Muscle layer of duodenum (tissue), 2 donors: ENCODE data around the gene TCEANC2.
A peak's percentile ranks its signal among the peaks of the same experiment; 100 is the strongest.
"Not testable (repeated sequence)": the region's sequence is repeated elsewhere in the genome, so short reads cannot be mapped to it uniquely, and the experiment has no call there.

Experiments used
- H3K27ac ChIP-seq: one replicate; pipeline ENCODE4 v1.7.0; 2013; ENCODE audit warnings: mild to moderate bottlenecking, low read length
- H3K27me3 ChIP-seq: one replicate; pipeline ENCODE4 v1.7.0; 2013; ENCODE audit warnings: low read depth, mild to moderate bottlenecking, control low read depth, low read length
- H3K36me3 ChIP-seq, 2 donors: one replicate each; pipeline ENCODE4 v1.7.0; 2013; ENCODE audit warnings: low read length in 2 of 2, control low read depth in 1 of 2, mild to moderate bottlenecking in 1 of 2; ENCODE audit not compliant: insufficient read depth in 2 of 2, control insufficient read depth in 1 of 2
- H3K4me1 ChIP-seq, 2 donors: one replicate each; pipeline ENCODE4 v1.7.0; 2013; ENCODE audit warnings: low read length in 2 of 2, mild to moderate bottlenecking in 2 of 2, control low read depth in 1 of 2, moderate library complexity in 1 of 2; ENCODE audit not compliant: insufficient read depth in 2 of 2, control insufficient read depth in 1 of 2
- H3K4me3 ChIP-seq, 2 donors: one replicate each; pipeline ENCODE4 v1.7.0; 2013; ENCODE audit warnings: low read length in 2 of 2, low read depth in 1 of 2, mild to moderate bottlenecking in 1 of 2
- H3K9me3 ChIP-seq, 2 donors: one replicate each; pipeline ENCODE4 v1.7.0; 2013; ENCODE audit warnings: low read length in 2 of 2, control low read depth in 1 of 2, mild to moderate bottlenecking in 1 of 2; ENCODE audit not compliant: control insufficient read depth in 1 of 2
- donor health status: healthy.

Gene TCEANC2

DNA sequence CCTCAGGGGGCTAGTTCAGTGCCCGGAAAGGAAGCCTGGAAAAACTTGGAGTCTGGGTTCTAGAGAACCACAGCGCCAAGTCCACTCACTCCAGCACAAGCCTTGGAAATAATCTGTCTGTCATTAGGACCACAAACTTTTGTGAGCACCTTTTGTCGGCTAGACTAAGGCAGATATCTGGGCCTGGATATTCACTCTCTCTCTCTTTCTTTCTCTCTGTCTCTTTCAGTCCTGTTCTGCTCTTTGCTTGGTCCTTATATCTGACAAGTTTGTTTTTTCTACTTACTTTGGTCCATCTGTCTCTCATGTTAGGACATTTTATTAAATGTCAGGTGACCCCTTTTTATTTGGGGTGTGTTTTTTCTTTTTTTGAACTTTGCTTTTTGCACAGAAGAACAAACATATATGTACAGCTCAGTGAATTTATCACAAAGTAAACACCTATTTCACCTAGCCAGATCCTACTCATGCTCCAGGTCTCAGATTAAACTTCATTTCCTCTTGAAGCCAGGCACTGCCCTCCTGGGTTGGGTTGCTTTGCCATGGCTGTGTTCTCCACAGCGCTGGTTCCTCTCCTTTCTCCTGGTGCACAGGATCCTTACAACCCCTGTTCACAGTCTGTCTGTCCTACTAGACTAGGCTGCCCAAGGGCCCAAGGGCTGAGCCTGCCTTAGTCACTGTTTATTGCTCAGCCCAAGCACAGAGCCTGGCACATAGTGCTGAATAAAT is 40.8 kb downstream of the TCEANC2 start:
- peaks cover 4 to 8% of the 10 kb centered on the region in 2 donors for H3K36me3 ChIP-seq
- H3K4me1 ChIP-seq: peaks cover 0 to 10% of the 10 kb centered on the region in 2 donors
- H3K9me3 ChIP-seq: no peaks in the 10 kb centered on the region
- no peak overlapping the region for H3K4me3 ChIP-seq
- H3K27me3 ChIP-seq: no peaks in the 10 kb centered on the region
- no peak overlapping the region for H3K27ac ChIP-seq

DNA sequence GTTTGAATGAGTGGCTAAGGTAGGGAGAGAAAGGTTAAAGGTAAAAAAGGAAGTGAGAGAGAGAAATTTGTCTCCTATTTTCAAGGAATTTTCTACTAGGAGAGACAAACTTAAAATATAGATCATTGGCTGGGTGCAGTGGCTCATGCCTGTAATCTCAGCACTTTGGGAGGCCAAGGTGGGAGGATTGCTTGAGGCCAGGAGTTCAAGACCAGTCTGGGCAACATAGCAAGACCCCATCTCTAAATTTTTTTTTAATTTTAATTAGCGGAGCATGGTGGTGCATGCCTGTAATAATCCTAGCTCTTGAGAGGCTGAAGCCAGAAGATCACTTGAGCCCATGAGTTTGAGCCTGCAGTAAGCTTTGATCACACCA is 41.3 kb downstream of the TCEANC2 start:
- H3K27ac ChIP-seq, H3K27me3 ChIP-seq, H3K4me3 ChIP-seq, H3K36me3 ChIP-seq, H3K9me3 ChIP-seq: not testable (repeated sequence)
- peaks cover 0 to 10% of the 10 kb centered on the region in 2 donors for H3K4me1 ChIP-seq

DNA sequence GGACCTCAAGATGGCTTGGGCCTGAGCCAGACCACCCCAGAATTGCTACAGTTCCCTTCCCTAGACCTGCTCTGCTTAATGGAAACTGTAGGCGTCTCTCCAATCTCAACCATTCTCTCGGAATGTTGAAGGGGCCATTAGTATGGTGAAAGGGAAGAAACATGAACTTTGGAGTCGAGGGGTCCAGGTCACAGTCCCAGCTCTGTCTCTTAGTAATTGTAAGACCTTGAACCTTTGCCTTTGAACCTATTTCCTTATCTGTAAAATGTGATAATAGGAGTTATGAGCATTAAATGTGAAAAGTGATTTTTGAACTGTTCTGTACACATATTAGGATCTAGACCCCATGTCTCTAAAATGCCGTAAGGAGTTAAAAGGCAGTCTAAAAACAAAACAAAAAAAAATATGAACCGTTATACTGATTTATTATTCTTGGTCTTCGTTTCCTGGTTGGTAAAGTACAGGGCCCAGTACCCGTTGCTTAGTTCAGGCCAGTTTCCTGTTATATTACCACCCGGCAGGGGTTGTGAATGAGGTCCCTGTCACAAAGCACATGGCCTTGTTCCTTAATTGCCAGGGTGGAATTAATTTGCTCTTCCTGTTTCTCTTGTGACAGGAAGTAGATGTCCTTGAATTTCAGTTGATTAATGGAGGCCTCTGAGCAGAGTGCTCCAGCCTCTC is 42.3 kb downstream of the TCEANC2 start:
- Histone ChIP-seq H3K36me3 (peaks cover 0 to 8% of the 10 kb centered on the region in 2 donors), H3K4me3 (peak overlapping the region in 1 of 2 donors; percentile 15), H3K27me3 (no peaks in the 10 kb centered on the region), H3K9me3 (no peaks in the 10 kb centered on the region), H3K27ac (peak overlapping the region; percentile 31), H3K4me1 (peaks cover 0 to 10% of the 10 kb centered on the region in 2 donors)

DNA sequence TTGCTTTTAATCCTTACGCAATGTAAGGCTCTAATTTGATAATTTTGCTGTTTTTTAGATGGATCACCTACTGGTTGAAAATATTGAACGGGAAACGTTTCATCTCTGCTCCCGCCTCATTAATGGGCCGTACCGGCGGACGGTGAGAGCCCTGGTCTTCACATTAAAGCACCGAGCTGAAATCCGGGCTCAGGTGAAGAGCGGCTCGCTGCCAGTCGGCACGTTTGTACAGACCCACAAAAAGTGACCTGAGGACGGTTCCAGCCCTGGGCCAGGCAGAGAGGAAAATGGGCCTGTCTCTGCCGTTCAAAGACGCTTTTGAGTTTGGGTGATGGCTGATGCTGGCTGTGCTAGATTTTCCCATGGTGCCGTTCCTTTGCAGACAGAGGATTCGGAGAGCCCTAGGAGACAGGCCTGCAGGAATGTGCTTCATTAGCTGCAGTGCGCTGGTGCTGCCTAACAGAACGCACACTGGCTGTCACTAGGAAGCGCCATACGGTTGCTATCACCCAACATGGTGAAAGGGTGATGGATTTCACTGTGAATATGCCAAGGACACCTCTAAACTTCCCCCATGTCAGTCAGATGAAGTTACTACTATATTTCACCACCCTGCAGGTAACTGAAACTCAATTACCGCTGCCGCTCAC is 42.9 kb downstream of the TCEANC2 start:
- Histone ChIP-seq H3K4me3 (no peak overlapping the region), H3K9me3 (no peaks in the 10 kb centered on the region), H3K27me3 (no peaks in the 10 kb centered on the region), H3K36me3 (peaks cover 0 to 8% of the 10 kb centered on the region in 2 donors), H3K27ac (no peak overlapping the region), H3K4me1 (peaks cover 0 to 10% of the 10 kb centered on the region in 2 donors)

DNA sequence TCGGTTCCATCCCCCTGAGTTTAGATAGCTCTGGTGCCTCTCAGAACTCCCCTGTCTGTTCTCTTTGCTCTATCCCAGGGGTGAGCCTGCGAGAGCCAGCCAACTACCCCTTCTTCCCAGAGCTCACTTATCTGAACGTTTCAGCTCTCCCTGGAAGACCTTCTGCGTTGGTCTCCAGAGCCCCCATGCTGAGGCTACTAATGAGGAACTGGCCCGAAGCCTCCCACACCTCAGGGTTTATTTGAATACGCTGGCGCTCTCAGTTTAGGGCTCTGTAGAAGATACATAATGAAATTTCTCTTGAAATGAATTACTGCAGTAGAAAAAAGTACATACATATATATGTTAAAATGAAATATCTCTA is 43.5 kb downstream of the TCEANC2 start:
- Histone ChIP-seq H3K9me3 (no peaks in the 10 kb centered on the region), H3K27ac (no peak overlapping the region), H3K4me3 (no peak overlapping the region), H3K27me3 (no peaks in the 10 kb centered on the region), H3K36me3 (peaks cover 0 to 8% of the 10 kb centered on the region in 2 donors), H3K4me1 (peaks cover 0 to 10% of the 10 kb centered on the region in 2 donors)

DNA sequence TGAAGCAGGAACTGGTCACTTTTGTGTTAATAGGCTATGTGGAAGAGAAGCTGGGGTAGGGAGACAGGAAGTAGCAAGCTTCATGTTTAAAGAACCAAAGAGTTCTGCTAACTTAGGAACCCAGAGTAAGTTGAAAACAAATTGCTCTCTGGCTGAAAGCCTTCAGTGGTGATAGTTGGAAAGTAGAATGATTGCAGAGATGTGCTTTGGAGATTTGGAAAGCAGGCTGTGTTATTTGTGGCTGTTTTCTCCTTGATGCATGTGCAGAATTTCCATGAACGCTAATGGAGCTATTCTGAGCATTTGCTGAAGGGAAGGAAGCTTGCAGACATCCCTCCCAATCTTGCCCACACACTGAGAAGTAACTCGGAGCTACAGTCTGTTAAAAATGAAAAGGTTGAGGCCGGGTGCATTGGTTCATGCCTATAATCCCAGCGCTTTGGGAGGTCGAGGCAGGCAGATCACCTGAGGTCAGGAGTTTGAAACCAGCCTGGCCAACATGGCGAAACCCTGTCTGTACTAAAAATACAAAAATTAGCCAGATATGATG is 45.7 kb downstream of the TCEANC2 start:
- Histone ChIP-seq H3K4me3 (no peak overlapping the region), H3K9me3 (no peaks in the 10 kb centered on the region), H3K27ac (no peak overlapping the region), H3K4me1 (peaks cover 0 to 10% of the 10 kb centered on the region in 2 donors), H3K27me3 (no peaks in the 10 kb centered on the region), H3K36me3 (peaks cover 0 to 8% of the 10 kb centered on the region in 2 donors)

DNA sequence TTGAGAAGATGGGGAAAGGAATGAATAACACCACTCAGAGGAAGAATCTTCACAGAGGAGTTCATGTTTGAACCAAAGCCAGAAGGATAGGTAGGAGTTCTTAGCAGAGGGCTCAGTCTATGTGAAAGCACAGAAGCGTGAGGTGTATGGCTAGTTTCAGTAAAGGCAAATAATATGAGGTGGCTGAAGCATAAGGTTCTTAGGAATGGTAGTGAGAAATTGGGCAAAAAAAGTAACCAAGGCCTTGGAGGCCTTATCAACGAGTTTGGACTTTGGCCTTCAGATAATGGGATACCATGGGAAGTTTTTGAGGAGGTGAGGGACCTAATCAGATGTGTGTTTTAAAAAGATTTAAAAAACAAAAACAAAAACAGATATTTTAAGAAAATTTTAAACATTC is 47.1 kb downstream of the TCEANC2 start:
- Histone ChIP-seq H3K36me3 (peaks cover 0 to 8% of the 10 kb centered on the region in 2 donors), H3K9me3 (no peaks in the 10 kb centered on the region), H3K27me3 (no peaks in the 10 kb centered on the region), H3K4me3 (no peak overlapping the region), H3K4me1 (peaks cover 0 to 6% of the 10 kb centered on the region in 2 donors), H3K27ac (no peak overlapping the region)

DNA sequence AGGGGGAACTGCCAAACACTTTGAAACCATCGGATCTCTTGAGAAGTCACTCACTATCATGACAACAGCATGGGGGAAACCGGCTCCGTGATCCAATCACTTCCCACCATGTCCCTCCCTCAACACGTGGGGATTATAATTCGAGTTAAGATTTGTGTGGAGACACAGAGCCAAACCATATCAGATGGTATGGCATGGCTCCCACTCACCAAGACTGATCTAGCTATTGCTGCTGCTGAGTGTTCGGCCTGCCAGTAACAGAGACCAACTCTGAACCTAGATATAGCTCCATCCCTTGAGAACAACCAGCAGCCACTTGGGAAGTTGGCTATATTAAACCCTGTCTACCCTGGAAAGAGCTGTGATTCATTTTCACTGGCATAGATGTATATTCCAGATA is 50.0 kb downstream of the TCEANC2 start:
- no peaks in the 10 kb centered on the region for H3K36me3 ChIP-seq
- H3K27ac ChIP-seq: no peak overlapping the region
- H3K27me3 ChIP-seq: no peaks in the 10 kb centered on the region
- H3K4me3 ChIP-seq: no peak overlapping the region
- H3K4me1 ChIP-seq: no peaks in the 10 kb centered on the region
- H3K9me3 ChIP-seq: no peaks in the 10 kb centered on the region

DNA sequence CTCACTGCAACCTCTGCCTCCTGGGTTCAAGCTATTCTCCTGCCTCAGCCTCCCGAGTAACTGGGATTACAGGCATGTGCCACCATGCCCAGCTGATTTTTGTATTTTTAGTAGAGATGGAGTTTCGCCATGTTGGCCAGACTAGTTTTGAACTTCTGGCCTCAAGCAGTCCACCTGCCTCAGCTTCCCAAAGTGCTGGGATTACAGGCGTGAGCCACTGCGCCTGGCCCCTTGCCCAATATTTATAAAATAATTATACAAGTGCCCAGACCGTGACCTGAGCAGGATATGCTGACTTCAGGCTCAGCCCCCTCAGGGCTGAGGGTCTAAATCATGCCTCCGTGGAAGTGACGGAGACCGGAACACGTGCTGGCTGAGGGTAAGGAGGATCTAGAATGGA is 51.2 kb downstream of the TCEANC2 start:
- H3K9me3 ChIP-seq, H3K36me3 ChIP-seq, H3K4me3 ChIP-seq, H3K27me3 ChIP-seq, H3K27ac ChIP-seq, H3K4me1 ChIP-seq: not testable (repeated sequence)

DNA sequence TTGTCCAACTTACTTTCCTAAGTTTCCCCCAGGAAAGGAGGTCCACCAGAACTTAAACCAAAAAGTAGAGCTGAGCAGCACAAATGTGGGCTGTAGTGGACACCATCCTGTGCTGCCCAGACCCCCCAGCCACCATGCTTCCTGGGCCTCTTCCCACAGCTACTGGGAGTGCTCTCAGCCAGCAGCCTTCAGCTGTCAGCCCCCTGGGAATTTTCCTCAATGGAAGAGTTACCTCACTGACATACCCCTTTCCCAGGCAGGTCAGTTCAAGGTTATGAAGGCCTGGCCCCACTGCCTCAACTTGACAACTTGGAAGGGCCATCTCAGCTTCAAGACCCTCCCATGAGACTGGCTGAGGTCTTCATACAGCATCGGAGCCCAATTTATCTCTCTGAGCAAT is 51.7 kb downstream of the TCEANC2 start:
- no peak overlapping the region for H3K4me3 ChIP-seq
- H3K9me3 ChIP-seq: no peaks in the 10 kb centered on the region
- H3K27me3 ChIP-seq: no peaks in the 10 kb centered on the region
- H3K4me1 ChIP-seq: no peaks in the 10 kb centered on the region
- H3K36me3 ChIP-seq: no peaks in the 10 kb centered on the region
- H3K27ac ChIP-seq: no peak overlapping the region

DNA sequence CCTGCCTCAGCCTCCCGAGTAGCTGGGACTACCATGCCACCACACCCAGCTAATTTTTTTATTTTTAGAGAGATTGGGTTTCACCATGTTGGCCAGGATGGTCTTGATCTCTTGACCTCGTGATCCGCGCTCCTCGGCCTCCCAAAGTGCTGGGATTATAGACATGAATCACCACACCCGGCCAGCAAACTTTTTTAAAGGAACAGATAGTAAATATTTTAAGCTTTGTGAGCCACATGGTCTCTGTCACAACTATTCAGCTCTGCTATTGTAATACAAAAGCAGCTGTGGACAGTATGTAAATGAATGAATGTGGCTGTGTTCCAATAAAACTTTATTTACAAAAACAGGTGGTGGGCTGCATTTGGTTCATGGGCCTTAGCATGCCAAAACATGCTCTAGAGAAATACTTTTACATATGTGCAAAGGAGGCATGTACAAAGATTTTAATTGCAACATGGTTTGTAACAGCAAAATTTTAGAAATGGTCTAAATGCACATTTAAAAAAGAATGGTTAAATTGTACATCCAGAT is 52.4 kb downstream of the TCEANC2 start:
- Histone ChIP-seq H3K27ac (no peak overlapping the region), H3K27me3 (no peaks in the 10 kb centered on the region), H3K4me1 (no peaks in the 10 kb centered on the region), H3K9me3 (no peaks in the 10 kb centered on the region), H3K4me3 (no peak overlapping the region), H3K36me3 (no peaks in the 10 kb centered on the region)
